Tibial artery (tissue), 4 donors: Measurements from ENCODE around the gene MOG.

ENCODE experiments used
- DNase-seq, 2 donors: peaks; one replicate each; pipeline ENCODE4 v3.0.0-alpha.2; 2019
- H3K27ac ChIP-seq, 2 donors: fragments of 200-600 bp; sonication (generic) in 1 of 2; 1 replicate in 1 of 2; 2 replicates in 1 of 2; pipeline ENCODE4 v1.5.1; 2018 to 2019; ENCODE audit warnings: mild to moderate bottlenecking in 1 of 2
- H3K27me3 ChIP-seq, 2 donors: fragments of 200-600 bp; sonication (generic) in 1 of 2; one replicate each; pipeline versions ENCODE4 v1.5.1 to v1.6.0; 2016 to 2019
- H3K36me3 ChIP-seq, 3 donors: fragments of 200-600 bp; sonication (generic) in 2 of 3; one replicate each; pipeline ENCODE4 v1.5.1; 2016 to 2019; ENCODE audit warnings: mild to moderate bottlenecking in 2 of 3
- H3K4me1 ChIP-seq, 4 donors: fragments of 200-600 bp; sonication (generic) in 2 of 4; 1 replicate in 3 of 4; 2 replicates in 1 of 4; pipeline ENCODE4 v1.5.1; 2016 to 2019
- H3K4me3 ChIP-seq, 2 donors: fragments of 200-600 bp; sonication (generic) in 1 of 2; 1 replicate in 1 of 2; 2 replicates in 1 of 2; pipeline ENCODE4 v1.5.1; 2018 to 2019; ENCODE audit warnings: mild to moderate bottlenecking in 2 of 2
- H3K9me3 ChIP-seq, 3 donors: fragments of 200-600 bp; sonication (generic) in 1 of 3; one replicate each; pipeline ENCODE4 v1.5.1; 2016 to 2019
- CTCF ChIP-seq, 2 experiments: fragments of 200-600 bp in 1 of 2; fragments of 450-650 bp in 1 of 2; IDR thresholded peaks; one replicate each; pipeline ENCODE4 v1.5.1; 2017 to 2019; ENCODE audit warnings: antibody characterized with exemption in 2 of 2, mild to moderate bottlenecking in 1 of 2, moderate library complexity in 1 of 2
- intact Hi-C: fragments of 100-400 bp; cut with DNase I; formaldehyde crosslinking; loops from one replicate; pipeline ENCODE4 v1.15.0; 2023; ENCODE audit warnings: low total_unique reads

Gene MOG

GRCh38 chr6:29709188-29709587 is 52.3 kb downstream of the MOG start:
- DNase-seq, result no peak
- TF ChIP-seq CTCF (IDR thresholded peaks at IDR 0.05), result no peak
- Histone ChIP-seq H3K27ac (no peak overlapping the region), H3K27me3 (peaks cover 0 to 33% of the 10 kb centered on the region in 2 donors), H3K4me3 (no peak overlapping the region), H3K4me1 (no peaks in the 10 kb centered on the region), H3K36me3 (no peaks in the 10 kb centered on the region), H3K9me3 (no peaks in the 10 kb centered on the region)
- intact Hi-C loops, result loop anchor here (5.0 to 10.0 kb wide), 2 partner anchors 46 to 128 kb away; no protein-coding TSS in a partner anchor

DNA sequence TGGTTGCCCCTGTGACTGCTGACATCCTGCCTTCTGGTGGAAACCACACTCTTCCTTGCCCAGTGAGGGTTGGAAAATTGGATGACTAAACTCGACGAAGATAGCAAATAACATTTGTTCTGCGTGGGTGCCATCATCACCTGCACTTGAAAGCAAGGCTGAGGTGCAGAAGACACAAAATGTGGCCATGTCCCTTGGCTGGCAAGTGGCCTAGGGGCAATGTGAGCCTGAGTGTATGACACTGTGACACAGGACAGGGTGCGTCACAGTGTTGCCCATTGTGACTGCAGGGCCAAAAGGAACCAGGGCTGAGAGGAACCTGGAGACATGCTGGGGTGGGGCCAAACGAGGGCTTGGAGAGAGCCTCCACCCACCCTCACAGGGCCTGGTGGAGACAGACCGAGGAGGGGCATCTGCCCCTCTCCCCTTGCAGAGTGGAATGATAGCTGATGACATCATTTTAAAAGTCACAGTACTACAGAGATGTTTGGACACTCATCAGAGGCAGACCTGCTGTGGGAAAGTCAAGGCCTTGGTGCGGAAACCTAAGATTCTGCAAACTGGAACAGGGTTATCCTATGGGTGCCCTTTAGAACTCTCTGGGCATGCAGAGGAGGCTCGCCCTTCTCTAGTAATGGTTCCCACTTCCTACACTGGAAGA is 53.5 kb downstream of the MOG start:
- intact Hi-C loops, result no loop called here
- no peaks in the 10 kb centered on the region for H3K9me3 ChIP-seq
- no peaks in the 10 kb centered on the region for H3K4me1 ChIP-seq
- no peak overlapping the region for H3K4me3 ChIP-seq
- H3K27ac ChIP-seq, result no peak overlapping the region
- H3K36me3 ChIP-seq, result no peaks in the 10 kb centered on the region
- TF ChIP-seq CTCF (IDR thresholded peaks at IDR 0.05), result no peak
- no peak for DNase-seq
- H3K27me3 ChIP-seq, result peaks cover 0 to 33% of the 10 kb centered on the region in 2 donors

DNA sequence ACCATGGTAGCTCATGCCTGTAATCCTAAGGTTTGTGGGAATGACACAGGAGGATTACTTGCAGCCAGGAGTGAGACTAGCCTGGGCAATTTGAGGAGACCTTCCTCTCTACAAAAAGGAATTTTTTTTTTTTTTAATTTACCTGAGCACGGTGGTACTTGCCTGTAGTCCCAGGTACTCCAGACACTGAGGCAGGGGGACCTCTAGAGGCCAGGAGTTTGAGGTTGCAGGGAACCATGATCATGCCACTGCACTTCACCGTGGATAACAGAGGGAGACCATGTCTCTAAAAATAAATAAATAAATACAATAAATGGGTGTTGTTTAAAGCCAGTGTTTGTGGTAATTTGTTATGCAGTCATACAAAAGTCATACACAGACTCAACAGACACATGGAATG is 64.0 kb downstream of the MOG start:
- Histone ChIP-seq H3K4me1 (peaks cover 0 to 20% (median 8%) of the 10 kb centered on the region in 4 donors), H3K27me3 (no peaks in the 10 kb centered on the region)
- no peak for TF ChIP-seq CTCF (IDR thresholded peaks at IDR 0.05)

More for the DNA sequence above, 64.0 kb downstream of the MOG start:
- H3K4me3 ChIP-seq, result no peak overlapping the region
- intact Hi-C loops, result no loop called here
- H3K36me3 ChIP-seq, result peaks cover 2 to 13% (median 8%) of the 10 kb centered on the region in 3 donors
- DNase-seq, result no peak
- no peaks in the 10 kb centered on the region for H3K9me3 ChIP-seq
- no peak overlapping the region for H3K27ac ChIP-seq
